ENCODE measurements around the gene CSNK1D.
A peak's percentile ranks its signal among the peaks of the same experiment; 100 is the strongest.
"Not testable (repeated sequence)": the region's sequence is repeated elsewhere in the genome, so short reads cannot be mapped to it uniquely, and the experiment has no call there.

Gene CSNK1D

GRCh38 chr17:82194765-82195164 lies 78.7 kb downstream of the CSNK1D start:
- H3K36me3 ChIP-seq (ENCODE audit: control insufficient read depth, low read length): peaks cover 20% of the 10 kb centered on the region
- H3K9me2 ChIP-seq (replicated peaks; ENCODE audit: control insufficient read depth, low read length): no peaks in the 10 kb centered on the region
- no peaks in the 10 kb centered on the region for H3F3A ChIP-seq (ENCODE audit: control insufficient read depth, insufficient read depth)
- H3K27me3 ChIP-seq (ENCODE audit: control insufficient read depth, low read length): no peaks in the 10 kb centered on the region
- no peak for TF ChIP-seq CTCF (IDR thresholded peaks at IDR 0.05; ENCODE audit: low read depth, low read length, poor library complexity, severe bottlenecking)
- TF ChIP-seq EZH2phosphoT487 (IDR thresholded peaks at IDR 0.05; ENCODE audit: borderline replicate concordance, low read length): no peak
- no peaks in the 10 kb centered on the region for H4K20me1 ChIP-seq (ENCODE audit: control insufficient read depth, insufficient read depth, low read depth, low read length)
- H3K27ac ChIP-seq (ENCODE audit: low read depth, low read length): no peak overlapping the region
- H3K4me3 ChIP-seq (ENCODE audit: low read length): no peak overlapping the region
- no peaks in the 10 kb centered on the region for H3K79me2 ChIP-seq (ENCODE audit: control insufficient read depth, low read length)
- no peak overlapping the region for H3K4me2 ChIP-seq (ENCODE audit: low read length)
- no peaks in the 10 kb centered on the region for H3K9me3 ChIP-seq (ENCODE audit: control insufficient read depth, insufficient read depth, low read length)
- H3K4me1 ChIP-seq (ENCODE audit: control insufficient read depth, low read length): peaks cover 11% of the 10 kb centered on the region

GRCh38 chr17:82193520-82194220 lies 79.8 kb downstream of the CSNK1D start:
- peaks cover 11% of the 10 kb centered on the region for H3K4me1 ChIP-seq (ENCODE audit: control insufficient read depth, low read length)
- H3K27me3 ChIP-seq (ENCODE audit: control insufficient read depth, low read length): no peaks in the 10 kb centered on the region
- peak overlapping the region; percentile 56 for H3K4me2 ChIP-seq (ENCODE audit: low read length)
- no peaks in the 10 kb centered on the region for H3K79me2 ChIP-seq (ENCODE audit: control insufficient read depth, low read length)
- H3F3A ChIP-seq (ENCODE audit: control insufficient read depth, insufficient read depth): no peaks in the 10 kb centered on the region
- H4K20me1 ChIP-seq (ENCODE audit: control insufficient read depth, insufficient read depth, low read depth, low read length): no peaks in the 10 kb centered on the region
- H3K36me3 ChIP-seq (ENCODE audit: control insufficient read depth, low read length): peaks cover 20% of the 10 kb centered on the region
- TF ChIP-seq CTCF (IDR thresholded peaks at IDR 0.05; ENCODE audit: low read depth, low read length, poor library complexity, severe bottlenecking) (no peak), EZH2phosphoT487 (IDR thresholded peaks at IDR 0.05; ENCODE audit: borderline replicate concordance, low read length) (no peak)
- no peaks in the 10 kb centered on the region for H3K9me2 ChIP-seq (replicated peaks; ENCODE audit: control insufficient read depth, low read length)
- H3K4me3 ChIP-seq (ENCODE audit: low read length): peak overlapping the region; percentile 27
- H3K9me3 ChIP-seq (ENCODE audit: control insufficient read depth, insufficient read depth, low read length): no peaks in the 10 kb centered on the region
- no peak overlapping the region for H3K27ac ChIP-seq (ENCODE audit: low read depth, low read length)

GRCh38 chr17:82193050-82193449 lies 80.5 kb downstream of the CSNK1D start:
- H3K4me3 ChIP-seq (ENCODE audit: low read length); H3K9me3 ChIP-seq (ENCODE audit: control insufficient read depth, insufficient read depth, low read length); H3K79me2 ChIP-seq (ENCODE audit: control insufficient read depth, low read length); H4K20me1 ChIP-seq (ENCODE audit: control insufficient read depth, insufficient read depth, low read depth, low read length); H3K27ac ChIP-seq (ENCODE audit: low read depth, low read length); H3K27me3 ChIP-seq (ENCODE audit: control insufficient read depth, low read length); H3K9me2 ChIP-seq (replicated peaks; ENCODE audit: control insufficient read depth, low read length); H3F3A ChIP-seq (ENCODE audit: control insufficient read depth, insufficient read depth): not testable (repeated sequence)
- H3K4me2 ChIP-seq (ENCODE audit: low read length): peak overlapping the region; percentile 56
- peaks cover 11% of the 10 kb centered on the region for H3K4me1 ChIP-seq (ENCODE audit: control insufficient read depth, low read length)
- peaks cover 20% of the 10 kb centered on the region for H3K36me3 ChIP-seq (ENCODE audit: control insufficient read depth, low read length)
